Measurements from ENCODE around the gene CYP4Z1.
"Not testable (repeated sequence)": the region's sequence is repeated elsewhere in the genome, so short reads cannot be mapped to it uniquely, and the experiment has no call there.

The CYP4Z1 gene

DNA sequence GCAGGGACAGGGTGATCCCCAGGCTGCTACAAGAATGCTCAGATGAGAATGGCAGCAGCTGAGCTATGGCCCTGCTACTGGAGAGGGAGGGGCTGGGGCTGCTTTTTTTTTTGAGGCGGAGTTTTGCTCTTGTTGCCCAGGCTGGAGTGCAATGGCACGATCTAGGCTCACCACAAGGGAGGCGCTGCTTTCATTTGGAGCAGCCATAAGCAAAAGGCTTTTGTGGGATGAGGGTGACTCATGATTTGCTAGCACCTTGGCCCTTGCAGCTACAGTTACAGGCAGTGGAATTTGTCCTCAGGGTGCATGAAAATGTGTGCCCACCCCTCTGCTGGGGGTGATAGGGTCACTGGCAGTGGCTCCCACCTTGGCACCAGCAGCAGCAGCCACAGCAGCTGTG, 37.8 kb downstream of the CYP4Z1 start:
- no peak for DNase-seq (ENCODE audit: insufficient read length, low spot score)
- TF ChIP-seq POLR2A (IDR thresholded peaks at IDR 0.05; ENCODE audit: low read depth, low read length) = no peak
- FAIRE-seq = no peak

DNA sequence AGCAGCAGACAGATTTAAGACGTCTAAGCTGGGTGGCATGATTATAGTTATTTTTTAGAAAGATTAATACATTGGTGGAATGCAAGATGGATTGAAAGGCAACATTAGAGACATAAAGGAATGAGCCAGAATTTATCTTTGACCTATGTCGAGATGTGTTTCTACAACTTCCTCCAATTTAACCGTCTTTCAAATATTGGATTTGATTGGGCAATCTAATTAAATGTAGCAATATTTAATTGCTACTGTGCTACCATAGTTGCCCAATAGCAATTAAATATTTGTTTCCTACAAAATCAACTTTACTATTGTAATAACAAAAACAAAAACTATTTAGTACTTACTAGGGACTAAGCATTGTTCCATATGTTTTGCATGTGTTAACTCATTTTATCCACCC, 39.8 kb downstream of the CYP4Z1 start:
- DNase-seq (ENCODE audit: insufficient read length, low spot score) (no peak), FAIRE-seq (no peak)
- no peak for TF ChIP-seq POLR2A (IDR thresholded peaks at IDR 0.05; ENCODE audit: low read depth, low read length)

DNA sequence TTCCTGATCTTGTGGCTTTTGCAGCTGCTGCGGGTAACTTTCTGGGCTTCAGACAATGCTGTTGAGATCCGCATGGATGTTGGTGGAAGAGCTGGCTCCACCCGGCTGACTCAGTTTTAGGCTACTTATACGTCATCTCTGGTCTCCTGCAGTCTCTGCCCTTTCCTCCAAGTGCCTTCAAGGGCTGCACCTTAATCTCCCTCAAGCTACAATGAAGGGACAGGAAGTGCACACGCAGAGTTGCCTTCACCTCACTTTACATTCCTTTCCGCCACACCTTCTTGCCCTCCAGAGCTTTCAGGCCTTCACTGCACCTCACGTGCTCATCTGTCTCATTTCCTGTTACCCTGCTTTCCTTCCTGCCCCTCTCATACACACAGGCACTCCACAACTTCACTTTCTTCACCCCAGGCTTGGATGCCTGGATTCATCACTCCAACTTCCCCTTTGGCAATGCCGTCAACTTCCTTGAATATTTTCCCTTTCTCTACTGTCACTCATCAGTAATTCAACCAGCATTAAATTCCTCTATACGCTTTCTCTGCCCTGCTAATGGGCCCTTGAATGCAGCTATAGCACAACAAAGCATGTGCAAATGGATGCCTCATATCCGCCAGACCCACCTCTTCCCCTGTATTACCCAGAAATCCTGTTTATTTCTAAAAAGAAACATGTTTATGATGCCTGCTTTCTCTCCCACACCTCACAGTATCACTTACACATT, 41.0 kb downstream of the CYP4Z1 start:
- not testable (repeated sequence) for DNase-seq (ENCODE audit: insufficient read length, low spot score)
- peak; percentile 97 for FAIRE-seq

DNA sequence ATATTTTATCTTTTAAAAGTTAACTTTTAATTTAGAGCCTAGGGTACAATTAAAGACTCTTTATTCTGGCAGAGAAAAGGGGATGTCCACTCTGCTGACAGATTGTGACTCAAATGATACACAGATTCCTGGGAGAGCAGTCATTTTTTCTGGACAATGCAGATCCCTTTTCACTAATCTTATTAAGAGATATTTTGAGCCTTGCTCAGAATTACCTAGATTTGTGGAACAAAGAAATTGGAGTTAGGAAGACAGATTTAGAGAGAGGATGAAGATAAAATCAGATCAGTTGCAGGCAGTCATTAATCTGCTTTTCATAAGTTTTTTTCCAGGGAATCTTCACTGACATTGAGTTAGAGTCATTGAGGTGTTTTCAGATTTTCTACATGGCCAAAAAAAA, 42.5 kb downstream of the CYP4Z1 start:
- not testable (repeated sequence) for DNase-seq (ENCODE audit: insufficient read length, low spot score); FAIRE-seq

DNA sequence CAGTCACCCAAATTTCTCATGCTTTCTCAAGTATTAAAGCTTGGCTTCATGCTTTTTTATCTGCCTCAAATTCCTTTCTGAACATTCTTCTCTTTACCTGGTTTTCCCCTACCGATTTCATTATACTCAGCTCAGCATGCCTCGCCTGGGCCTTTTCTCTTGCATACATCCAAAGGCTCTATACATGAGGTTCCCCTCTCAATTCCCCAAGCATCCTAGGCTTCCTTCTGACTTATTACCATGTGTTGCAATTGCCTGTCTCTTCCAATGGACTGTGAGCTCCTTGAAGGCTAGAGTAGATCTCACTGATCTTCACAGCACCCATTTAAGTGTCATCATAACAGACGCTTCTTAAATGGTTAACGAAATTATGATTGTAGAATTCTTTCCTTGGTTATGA, 46.1 kb downstream of the CYP4Z1 start:
- DNase-seq (ENCODE audit: insufficient read length, low spot score) (no peak), FAIRE-seq (no peak)
- no peak for TF ChIP-seq POLR2A (IDR thresholded peaks at IDR 0.05; ENCODE audit: low read depth, low read length)

- not testable (repeated sequence) for FAIRE-seq; DNase-seq (ENCODE audit: insufficient read length, low spot score)
These were observed 54.0 kb downstream of the CYP4Z1 start for GRCh38 chr1:47121039-47121438.

GRCh38 chr1:47124834-47125233, 57.8 kb downstream of the CYP4Z1 start:
- not testable (repeated sequence) for FAIRE-seq; DNase-seq (ENCODE audit: insufficient read length, low spot score)

DNA sequence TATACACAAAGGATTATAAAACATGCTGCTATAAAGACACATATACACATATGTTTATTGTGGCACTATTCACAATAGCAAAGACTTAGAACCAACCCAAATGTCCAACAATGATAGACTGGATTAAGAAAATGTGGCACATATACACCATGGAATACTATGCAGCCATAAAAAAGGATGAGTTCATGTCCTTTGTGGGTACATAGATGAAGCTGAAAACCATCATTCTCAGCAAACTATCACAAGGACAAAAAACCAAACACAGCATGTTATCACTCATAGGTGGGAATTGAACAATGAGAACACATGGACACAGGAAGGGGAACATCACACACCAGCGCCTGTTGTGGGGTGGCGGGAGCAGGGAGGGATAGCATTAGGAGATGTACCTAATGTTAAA, 60.0 kb downstream of the CYP4Z1 start:
- not testable (repeated sequence) for FAIRE-seq; DNase-seq (ENCODE audit: insufficient read length, low spot score)

- TF ChIP-seq POLR2A (IDR thresholded peaks at IDR 0.05; ENCODE audit: low read depth, low read length) = no peak
- FAIRE-seq (no peak), DNase-seq (ENCODE audit: insufficient read length, low spot score) (no peak)
These were observed 61.2 kb downstream of the CYP4Z1 start for GRCh38 chr1:47128221-47128620.

DNA sequence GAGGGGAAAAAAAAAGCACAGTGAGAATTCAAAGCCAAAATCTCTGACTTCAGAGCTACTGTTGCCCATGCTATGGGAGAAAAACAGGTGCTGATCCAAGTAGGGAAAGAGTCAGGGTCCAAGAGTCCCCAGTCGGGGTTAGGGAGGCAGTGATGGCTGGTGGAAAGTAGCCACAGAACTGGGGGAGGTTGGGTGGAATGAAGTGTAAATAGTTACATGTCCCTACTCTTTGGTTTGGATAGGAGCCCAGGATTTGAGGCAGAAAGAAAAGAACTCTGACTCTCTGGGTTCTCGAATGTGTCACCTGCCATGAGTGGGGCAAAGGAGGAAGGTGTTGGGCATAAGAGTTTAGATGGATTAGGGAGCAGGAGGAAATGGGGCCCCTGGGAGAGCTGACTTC, 61.8 kb downstream of the CYP4Z1 start:
- FAIRE-seq = peak; percentile 80

DNA sequence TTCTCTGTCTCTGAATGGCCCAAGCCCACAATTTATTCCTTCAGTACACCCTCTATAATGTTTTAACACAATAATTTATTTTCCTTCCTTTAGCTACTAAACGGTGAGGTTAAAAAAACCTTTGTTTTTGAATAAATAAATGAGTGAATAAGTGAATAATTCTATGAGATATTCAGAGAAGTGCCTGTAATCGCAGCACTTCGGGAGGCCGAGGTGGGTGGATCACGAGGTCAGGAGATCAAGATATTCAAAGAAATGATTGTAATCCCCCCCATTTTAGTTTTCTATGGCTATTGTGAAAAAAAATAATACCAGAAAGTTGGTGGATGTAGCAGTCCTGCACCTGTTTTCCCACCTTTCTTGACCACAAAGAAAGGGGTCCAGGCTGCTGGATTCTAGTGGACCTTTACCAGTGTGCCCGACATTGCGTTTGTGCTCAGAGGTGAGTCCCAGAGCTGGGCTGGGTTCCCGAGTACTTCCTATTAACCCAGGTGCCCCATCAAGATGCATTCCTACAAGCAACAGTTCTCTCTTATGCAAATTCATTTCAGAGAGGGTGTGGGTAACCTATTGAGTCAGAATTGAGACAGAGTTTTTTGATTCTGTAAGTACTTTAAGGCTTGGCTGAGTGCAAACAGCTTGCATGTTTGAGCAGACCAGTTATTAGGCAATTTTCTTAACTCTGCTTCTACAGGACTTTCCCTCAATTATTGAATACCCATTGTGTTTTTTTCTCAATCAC, 62.6 kb downstream of the CYP4Z1 start:
- DNase-seq (ENCODE audit: insufficient read length, low spot score) = not testable (repeated sequence)

More for the DNA sequence above, 61.8 kb downstream of the CYP4Z1 start:
- DNase-seq (ENCODE audit: insufficient read length, low spot score) = not testable (repeated sequence)

GRCh38 chr1:47132665-47133064, 65.6 kb downstream of the CYP4Z1 start:
- DNase-seq (ENCODE audit: insufficient read length, low spot score); FAIRE-seq: not testable (repeated sequence)

More for the DNA sequence above, 62.6 kb downstream of the CYP4Z1 start:
- not testable (repeated sequence) for FAIRE-seq

GRCh38 chr1:47137198-47137597, 70.2 kb downstream of the CYP4Z1 start, which contains the start of gene CYP4A22:
CYP4A22 (plus strand) TSS chr1:47137441; CDS start chr1:47137486, 45 bp downstream.
- TF ChIP-seq POLR2A (IDR thresholded peaks at IDR 0.05; ENCODE audit: low read depth, low read length) = no peak
- FAIRE-seq (no peak), DNase-seq (ENCODE audit: insufficient read length, low spot score) (no peak)

DNA sequence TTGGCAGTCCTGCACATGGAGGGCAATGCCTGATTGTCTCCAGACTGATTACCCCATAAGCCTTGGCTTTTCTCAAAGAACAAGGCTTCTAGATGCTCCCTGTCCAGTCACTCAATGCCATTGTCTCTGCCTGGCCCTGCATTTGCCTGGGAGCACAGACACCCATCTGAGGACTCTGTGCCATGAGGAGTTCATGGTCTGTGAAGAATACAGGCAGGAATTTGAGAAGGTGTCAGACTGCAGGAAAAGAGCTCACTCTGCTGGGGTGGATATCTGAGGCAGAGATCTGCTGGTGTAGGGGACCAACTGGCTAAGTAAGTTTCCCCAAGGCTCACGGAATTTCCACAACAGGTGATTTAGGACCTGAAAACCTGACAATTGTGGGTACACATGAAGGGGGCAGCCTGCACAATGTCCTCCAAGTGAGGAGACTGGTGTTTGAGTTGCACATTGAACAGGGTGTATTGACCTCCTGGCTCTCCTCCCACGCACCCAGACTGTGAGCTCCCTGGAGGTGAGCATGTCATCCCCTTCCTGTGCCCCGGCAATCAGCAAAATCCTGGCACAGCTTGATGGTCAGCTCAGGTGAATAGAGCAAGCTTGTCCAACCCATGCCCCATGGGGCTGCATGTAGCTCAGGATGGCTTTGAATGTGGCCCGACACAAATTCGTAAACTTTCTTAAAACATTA, 71.0 kb downstream of the CYP4Z1 start:
- TF ChIP-seq POLR2A (IDR thresholded peaks at IDR 0.05; ENCODE audit: low read depth, low read length) = no peak
- no peak for DNase-seq (ENCODE audit: insufficient read length, low spot score)
- FAIRE-seq = no peak

DNA sequence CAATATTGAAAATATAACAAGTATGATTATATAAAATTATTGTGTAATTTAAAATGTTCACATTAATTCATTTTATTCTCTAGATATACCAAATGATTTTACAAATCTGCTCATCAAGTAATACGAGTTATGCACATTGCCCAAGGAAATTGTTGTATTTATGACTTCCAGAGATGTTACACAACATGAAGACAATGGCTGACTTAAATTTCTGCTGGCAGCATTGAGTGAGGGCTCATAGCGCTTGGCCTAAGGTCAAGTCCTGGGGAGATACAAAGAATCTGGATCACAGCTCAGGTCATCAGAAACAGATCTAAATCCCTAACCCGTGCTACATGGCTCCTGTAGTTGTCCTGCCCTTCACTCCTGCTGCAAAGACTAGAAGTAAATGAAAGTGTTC, 73.3 kb downstream of the CYP4Z1 start:
- FAIRE-seq; DNase-seq (ENCODE audit: insufficient read length, low spot score): not testable (repeated sequence)

DNA sequence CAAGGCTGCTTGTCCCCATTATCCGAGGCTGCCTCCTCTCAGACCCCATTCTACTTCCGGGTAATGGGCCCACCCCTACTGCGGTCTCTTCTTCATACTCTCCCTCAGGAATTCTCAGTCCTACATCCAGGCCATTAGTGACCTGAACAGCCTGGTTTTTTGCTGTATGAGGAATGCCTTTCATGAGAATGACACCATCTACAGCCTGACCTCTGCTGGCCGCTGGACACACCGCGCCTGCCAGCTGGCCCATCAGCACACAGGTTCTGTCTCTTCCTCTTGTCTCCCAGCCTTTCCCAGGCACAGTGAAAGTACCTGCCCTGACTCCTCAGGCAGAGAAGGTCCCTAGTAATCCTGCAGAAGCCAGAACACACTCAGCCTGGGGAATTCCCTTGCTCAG, 76.6 kb downstream of the CYP4Z1 start:
- DNase-seq (ENCODE audit: insufficient read length, low spot score) = not testable (repeated sequence)

DNA sequence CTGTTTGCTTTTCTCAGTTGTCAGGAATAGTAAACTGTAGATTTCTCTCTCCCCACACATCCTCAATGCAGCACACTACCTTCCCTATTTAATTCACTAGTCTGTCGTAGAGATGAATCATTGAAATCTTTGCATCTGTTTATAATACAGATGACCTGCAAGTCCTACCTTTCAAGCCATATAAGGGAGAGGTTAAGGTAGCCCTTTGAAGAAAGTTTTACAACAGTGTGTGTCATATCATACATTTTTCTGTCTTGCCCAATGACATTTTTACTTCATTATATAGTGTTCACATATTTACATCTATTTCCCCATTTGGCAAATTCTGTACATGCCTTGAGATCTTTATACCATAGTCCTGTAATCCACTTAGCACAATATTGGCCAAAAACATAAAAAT, 79.5 kb downstream of the CYP4Z1 start:
- not testable (repeated sequence) for DNase-seq (ENCODE audit: insufficient read length, low spot score); FAIRE-seq

More for the DNA sequence above, 76.6 kb downstream of the CYP4Z1 start:
- not testable (repeated sequence) for FAIRE-seq
